GM12865 (cell line): Measurements from ENCODE around the gene ADAMTS18.

Experiments used
- DNase-seq: peaks from one replicate; pipeline ENCODE4 v3.0.0; 2010; ENCODE audit warnings: low read depth
- H3K4me3 ChIP-seq: 2 replicates; pipeline ENCODE4 v1.5.1; 2011; ENCODE audit warnings: mild to moderate bottlenecking, low read depth, low read length, control low read depth
- TF ChIP-seq, protein P1 (sequence below): IDR thresholded peaks from 2 replicates; pipeline ENCODE4 v1.5.1; 2011; ENCODE audit warnings: low read length, control low read depth, low read depth, inconsistent platforms; ENCODE audit not compliant: insufficient read depth; ENCODE audit errors: missing control alignments

ADAMTS18 gene

DNA sequence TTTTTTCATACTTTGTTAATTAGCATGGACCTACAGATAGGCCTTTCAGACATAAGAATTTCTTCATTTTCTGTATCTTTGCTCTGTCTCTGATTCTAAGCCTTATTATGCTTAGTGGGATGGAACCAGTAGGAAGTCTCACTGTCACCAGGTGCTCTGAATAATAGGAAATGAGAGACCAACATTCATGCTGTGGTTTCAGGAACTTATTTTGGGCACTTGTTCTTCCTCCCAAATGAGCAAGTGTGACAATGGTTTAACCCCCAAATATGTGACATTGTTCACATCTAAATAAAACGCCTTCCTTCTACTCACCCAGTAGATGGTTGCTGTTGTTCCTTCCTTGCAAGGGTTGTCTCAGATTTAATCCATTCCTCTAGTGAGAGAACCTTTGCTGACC lies 135.4 kb downstream of the ADAMTS18 start:
- no peak overlapping the region for H3K4me3 ChIP-seq
- TF ChIP-seq, protein P1, sequence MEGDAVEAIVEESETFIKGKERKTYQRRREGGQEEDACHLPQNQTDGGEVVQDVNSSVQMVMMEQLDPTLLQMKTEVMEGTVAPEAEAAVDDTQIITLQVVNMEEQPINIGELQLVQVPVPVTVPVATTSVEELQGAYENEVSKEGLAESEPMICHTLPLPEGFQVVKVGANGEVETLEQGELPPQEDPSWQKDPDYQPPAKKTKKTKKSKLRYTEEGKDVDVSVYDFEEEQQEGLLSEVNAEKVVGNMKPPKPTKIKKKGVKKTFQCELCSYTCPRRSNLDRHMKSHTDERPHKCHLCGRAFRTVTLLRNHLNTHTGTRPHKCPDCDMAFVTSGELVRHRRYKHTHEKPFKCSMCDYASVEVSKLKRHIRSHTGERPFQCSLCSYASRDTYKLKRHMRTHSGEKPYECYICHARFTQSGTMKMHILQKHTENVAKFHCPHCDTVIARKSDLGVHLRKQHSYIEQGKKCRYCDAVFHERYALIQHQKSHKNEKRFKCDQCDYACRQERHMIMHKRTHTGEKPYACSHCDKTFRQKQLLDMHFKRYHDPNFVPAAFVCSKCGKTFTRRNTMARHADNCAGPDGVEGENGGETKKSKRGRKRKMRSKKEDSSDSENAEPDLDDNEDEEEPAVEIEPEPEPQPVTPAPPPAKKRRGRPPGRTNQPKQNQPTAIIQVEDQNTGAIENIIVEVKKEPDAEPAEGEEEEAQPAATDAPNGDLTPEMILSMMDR = no peak
- peak; percentile 9 for DNase-seq

DNA sequence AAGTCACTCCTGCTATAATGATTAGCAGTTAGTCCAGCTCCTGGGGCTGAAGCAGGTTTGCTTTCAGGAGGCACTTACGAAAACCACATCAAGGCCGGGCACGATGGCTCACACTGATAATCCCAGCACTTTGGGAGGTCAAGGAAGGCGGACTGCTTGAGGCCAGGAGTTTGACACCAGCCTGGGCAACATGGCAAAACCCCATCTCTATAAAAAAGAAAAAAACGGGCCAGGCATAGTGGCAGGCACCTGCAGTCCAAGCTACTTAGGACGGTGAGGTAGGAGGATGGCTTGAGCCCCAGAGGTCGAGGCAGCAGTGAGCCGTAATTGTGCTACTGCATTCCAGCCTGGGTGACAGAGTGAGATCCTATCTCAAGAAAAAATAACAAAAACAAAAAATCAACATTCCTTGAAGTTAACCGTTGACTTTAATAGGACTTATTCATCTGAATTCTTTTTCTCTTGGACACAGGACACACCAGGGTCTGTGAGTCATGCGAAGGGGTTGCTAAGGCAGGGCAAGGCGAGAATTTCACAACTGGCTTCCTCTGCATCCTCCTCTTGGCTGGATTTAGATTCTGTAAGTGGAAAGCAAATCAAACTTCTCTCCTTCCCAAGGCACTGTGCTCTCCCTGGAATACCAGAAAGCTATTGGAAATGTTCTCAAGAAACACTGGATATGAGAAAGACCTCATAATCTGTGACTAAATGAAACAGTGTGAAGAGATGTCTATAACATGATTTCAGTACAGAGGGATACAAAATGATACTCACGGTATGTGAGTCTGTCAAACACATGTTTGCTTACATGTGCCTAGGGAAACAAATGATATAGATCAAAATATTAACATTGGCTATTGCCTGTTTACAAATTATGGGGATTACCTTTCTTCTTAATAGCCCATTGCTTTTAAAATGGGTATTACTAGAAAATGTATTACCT lies 136.1 kb downstream of the ADAMTS18 start:
- DNase-seq = no peak
- no peak overlapping the region for H3K4me3 ChIP-seq
- TF ChIP-seq, protein P1 = no peak

DNA sequence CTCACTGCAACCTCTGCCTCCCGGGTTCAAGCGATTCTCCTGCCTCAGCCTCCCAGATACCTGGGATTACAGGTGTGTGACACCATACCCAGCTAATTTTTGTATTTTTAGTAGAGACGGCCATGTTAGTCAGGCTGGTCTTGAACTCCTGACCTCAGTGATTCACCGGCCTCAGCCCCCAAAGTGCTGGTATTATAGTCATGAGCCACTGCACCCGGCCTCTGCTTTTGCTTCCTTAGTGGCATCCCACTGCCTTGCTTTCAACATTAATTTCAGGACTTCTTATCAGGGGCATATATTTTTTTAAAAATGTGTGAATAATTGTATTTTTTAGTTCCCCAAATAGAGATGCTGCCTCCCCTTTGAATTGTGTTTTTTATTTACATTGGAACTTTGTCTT lies 136.8 kb downstream of the ADAMTS18 start:
- DNase-seq = no peak
- H3K4me3 ChIP-seq = no peak overlapping the region
- TF ChIP-seq, protein P1 = no peak

DNA sequence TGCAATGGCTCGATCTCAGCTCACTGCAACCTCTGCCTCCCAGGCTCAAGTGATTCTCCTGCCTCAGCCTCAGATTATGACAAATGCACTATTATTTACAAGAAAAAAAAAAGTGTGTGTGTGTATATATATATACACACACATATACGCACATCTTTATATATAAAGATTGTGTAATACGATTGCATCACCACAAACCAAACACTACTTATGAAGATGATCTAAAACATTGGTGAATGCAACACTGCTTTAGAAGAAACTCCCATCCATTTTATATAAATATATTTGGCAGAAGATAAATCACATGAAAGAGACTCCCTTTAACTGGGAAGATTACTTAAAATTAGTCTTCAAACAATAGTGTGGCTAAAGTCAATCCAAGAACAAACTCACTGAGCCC lies 138.9 kb downstream of the ADAMTS18 start:
- no peak for DNase-seq
- TF ChIP-seq, protein P1 = no peak
- H3K4me3 ChIP-seq = no peak overlapping the region

DNA sequence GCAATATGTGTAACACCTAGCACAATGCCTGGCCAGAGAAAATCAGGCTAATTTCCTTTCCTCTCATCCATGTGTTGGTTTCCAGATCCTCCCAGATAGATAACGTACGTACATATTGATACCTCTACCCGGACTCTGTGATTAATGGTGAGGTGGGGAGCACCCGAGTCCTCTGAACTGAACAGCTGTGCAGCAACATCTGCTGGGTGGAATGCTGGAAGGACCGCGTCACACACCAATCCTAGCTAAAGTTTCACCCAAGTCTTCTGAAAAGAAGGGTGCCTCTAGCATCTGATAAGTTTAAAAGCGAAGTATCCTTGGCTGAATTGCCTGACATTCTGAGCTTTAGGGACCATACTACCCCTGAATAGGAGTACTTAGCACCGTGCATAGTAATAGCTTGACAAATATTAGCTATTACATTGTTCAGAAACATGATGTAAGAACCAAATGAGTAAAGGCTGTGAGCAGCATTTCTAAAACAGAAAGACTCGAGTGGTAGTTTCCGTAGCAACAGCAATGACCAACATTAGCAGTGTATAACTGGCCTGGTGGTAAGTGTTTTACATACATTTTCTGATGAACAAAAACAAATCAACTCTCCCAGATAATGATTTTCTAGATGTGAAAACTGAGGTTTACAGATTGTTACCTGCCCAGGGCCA lies 144.3 kb downstream of the ADAMTS18 start:
- H3K4me3 ChIP-seq = no peak overlapping the region
- DNase-seq = no peak
- TF ChIP-seq, protein P1 = no peak

DNA sequence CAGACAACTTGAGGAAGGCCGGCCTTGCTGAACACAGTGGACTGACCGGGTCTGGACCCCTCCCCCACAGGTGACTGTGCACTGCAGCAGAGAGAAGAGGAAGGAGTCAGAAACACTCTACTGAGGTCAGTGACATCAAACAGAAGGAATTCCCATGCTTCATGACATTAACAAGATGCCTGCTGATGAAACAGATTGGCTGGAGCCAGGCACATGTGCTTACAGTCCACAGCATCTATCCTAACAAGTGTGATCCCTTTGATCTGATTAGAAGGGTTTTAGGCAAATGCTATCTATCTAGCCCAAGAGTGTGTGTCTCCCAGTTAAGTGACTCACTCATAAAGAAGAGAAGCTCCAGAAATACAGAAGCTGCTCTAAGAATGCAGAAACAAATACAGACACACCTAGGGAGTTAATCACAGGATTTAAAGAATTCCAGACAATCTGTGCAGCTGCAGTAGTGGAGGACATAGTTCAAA lies 145.5 kb downstream of the ADAMTS18 start:
- TF ChIP-seq, protein P1 = no peak
- H3K4me3 ChIP-seq = no peak overlapping the region
- no peak for DNase-seq
